Caco-2 (cell line): ENCODE results near the gene SEMA4C. TPM values are rescaled to one million over a fixed set of nuclear protein-coding genes. Genes with fewer than 3 reads are reported as not detected.

Experiments used
- BruUV-seq: library from RNA; stranded (reverse); fragments of 400-500 nt; replicated peaks from 2 replicates; lab custom pipeline; 2021; lab: Mats Ljungman, UMichigan
- CTCF ChIA-PET: fragments of 300-600 bp; sonication (Branson Sonifier 250); formaldehyde crosslinking; loops from one replicate; lab custom pipeline; 2022; ENCODE audit warnings: antibody characterized with exemption; lab: Charles Lee
- POLR2A ChIA-PET: fragments of 300-600 bp; sonication (Branson Sonifier 250); formaldehyde crosslinking; loops from one replicate; lab custom pipeline; 2022; ENCODE audit warnings: antibody characterized with exemption; lab: Charles Lee
- DNase-seq, 2 experiments: peaks; one replicate each; pipeline versions ENCODE4 v3.0.0 to v3.0.0-alpha.2; 2020 to 2022
- H3K27me3 ChIP-seq: replicated peaks from 2 replicates; pipeline ENCODE4 v1.6.0; 2011; ENCODE audit warnings: low read length; ENCODE audit not compliant: control insufficient read depth, insufficient read depth
- H3K36me3 ChIP-seq: 2 replicates; pipeline ENCODE4 v1.5.1; 2011; ENCODE audit warnings: low read length; ENCODE audit not compliant: control insufficient read depth, insufficient read depth
- H3K4me1 ChIP-seq: fragments of 250-450 bp; sonication (Bioruptor Pico); 2 replicates; pipeline ENCODE4 v1.5.1; 2020; ENCODE audit warnings: mild to moderate bottlenecking
- H3K4me3 ChIP-seq: 2 replicates; pipeline ENCODE4 v1.5.1; 2011; ENCODE audit warnings: low read depth, mild to moderate bottlenecking, control low read depth, low read length
- H3K9me3 ChIP-seq: fragments of 250-450 bp; sonication (Bioruptor Pico); 2 replicates; pipeline ENCODE4 v1.5.1; 2020; ENCODE audit warnings: mild to moderate bottlenecking, moderate library complexity
- H3K27ac Mint-ChIP-seq: one replicate; pipeline ENCODE4 v1.8.0; 2022; ENCODE audit warnings: mixed read lengths; ENCODE audit not compliant: unreplicated experiment
- H3K27me3 Mint-ChIP-seq: one replicate; pipeline ENCODE4 v1.8.0; 2022; ENCODE audit warnings: mixed read lengths; ENCODE audit not compliant: insufficient read depth, unreplicated experiment
- H3K36me3 Mint-ChIP-seq: one replicate; pipeline ENCODE4 v1.8.0; 2022; ENCODE audit warnings: mild to moderate bottlenecking, mixed read lengths; ENCODE audit not compliant: insufficient read depth, unreplicated experiment
- H3K4me1 Mint-ChIP-seq: one replicate; pipeline ENCODE4 v1.8.0; 2022; ENCODE audit warnings: low read depth, mixed read lengths; ENCODE audit not compliant: unreplicated experiment
- H3K4me3 Mint-ChIP-seq: one replicate; pipeline ENCODE4 v1.8.0; 2022; ENCODE audit warnings: mild to moderate bottlenecking, moderate library complexity, mixed read lengths; ENCODE audit not compliant: unreplicated experiment
- H3K9me3 Mint-ChIP-seq: one replicate; pipeline ENCODE4 v1.8.0; 2022; ENCODE audit warnings: mixed read lengths; ENCODE audit not compliant: unreplicated experiment
- intact Hi-C: fragments of 100-400 bp; cut with micrococcal nuclease; formaldehyde crosslinking; loops from one replicate; pipeline ENCODE4 v1.10.0; 2022; ENCODE audit not compliant: unreplicated experiment
- total RNA-seq: library from RNA; stranded (reverse); gene quantifications from 2 replicates; pipeline ENCODE4 v1.2.3, GENCODE V29; 2022
- TF ChIP-seq, protein P1 (sequence below), 2 experiments: fragments of 200-600 bp in 1 of 2; IDR thresholded peaks; 1 replicate in 1 of 2; 2 replicates in 1 of 2; pipeline versions ENCODE4 v1.5.1 to v1.8.0; 2011 to 2022; ENCODE audit warnings: antibody characterized with exemption in 1 of 2, control low read depth in 1 of 2, inconsistent platforms in 1 of 2, low read depth in 1 of 2, low read length in 1 of 2, mild to moderate bottlenecking in 1 of 2, moderate library complexity in 1 of 2; ENCODE audit not compliant: insufficient read depth in 1 of 2, severe bottlenecking in 1 of 2, unreplicated experiment in 1 of 2

SEMA4C gene
- total RNA-seq, 1 experiment from 2014 or later: 29.9 TPM

DNA sequence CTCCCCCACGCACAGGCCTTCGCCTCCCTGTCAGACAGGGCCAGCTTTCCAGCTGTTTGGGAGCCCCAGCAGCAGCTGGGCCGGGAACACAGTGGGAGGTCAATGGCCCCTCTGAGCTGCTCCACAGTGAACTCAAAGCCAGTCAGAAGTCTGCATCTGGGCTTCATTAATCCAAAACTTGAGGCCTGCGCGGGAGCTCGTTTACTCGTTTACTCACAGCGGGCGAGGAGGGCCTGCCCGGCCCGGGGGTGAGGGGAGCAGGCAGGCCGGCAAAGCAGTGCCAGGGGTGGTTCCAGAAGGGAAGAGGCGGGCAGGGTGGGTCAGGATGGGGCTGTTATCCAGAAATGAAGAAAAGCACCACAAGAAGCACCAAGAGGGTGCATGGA is 36.8 kb upstream of the SEMA4C start:
- Mint-ChIP-seq H3K36me3 (no peaks in the 10 kb centered on the region), H3K27ac (peak overlapping the region; percentile 54), H3K9me3 (no peaks in the 10 kb centered on the region), H3K4me1 (no peaks in the 10 kb centered on the region), H3K4me3 (no peak overlapping the region), H3K27me3 (no peaks in the 10 kb centered on the region)
- Histone ChIP-seq H3K9me3 (no peaks in the 10 kb centered on the region), H3K36me3 (no peaks in the 10 kb centered on the region), H3K4me1 (no peaks in the 10 kb centered on the region), H3K4me3 (no peak overlapping the region), H3K27me3 (no peaks in the 10 kb centered on the region)
- no TSS peak for BruUV-seq
- TF ChIP-seq, protein P1, sequence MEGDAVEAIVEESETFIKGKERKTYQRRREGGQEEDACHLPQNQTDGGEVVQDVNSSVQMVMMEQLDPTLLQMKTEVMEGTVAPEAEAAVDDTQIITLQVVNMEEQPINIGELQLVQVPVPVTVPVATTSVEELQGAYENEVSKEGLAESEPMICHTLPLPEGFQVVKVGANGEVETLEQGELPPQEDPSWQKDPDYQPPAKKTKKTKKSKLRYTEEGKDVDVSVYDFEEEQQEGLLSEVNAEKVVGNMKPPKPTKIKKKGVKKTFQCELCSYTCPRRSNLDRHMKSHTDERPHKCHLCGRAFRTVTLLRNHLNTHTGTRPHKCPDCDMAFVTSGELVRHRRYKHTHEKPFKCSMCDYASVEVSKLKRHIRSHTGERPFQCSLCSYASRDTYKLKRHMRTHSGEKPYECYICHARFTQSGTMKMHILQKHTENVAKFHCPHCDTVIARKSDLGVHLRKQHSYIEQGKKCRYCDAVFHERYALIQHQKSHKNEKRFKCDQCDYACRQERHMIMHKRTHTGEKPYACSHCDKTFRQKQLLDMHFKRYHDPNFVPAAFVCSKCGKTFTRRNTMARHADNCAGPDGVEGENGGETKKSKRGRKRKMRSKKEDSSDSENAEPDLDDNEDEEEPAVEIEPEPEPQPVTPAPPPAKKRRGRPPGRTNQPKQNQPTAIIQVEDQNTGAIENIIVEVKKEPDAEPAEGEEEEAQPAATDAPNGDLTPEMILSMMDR (IDR thresholded peaks at IDR 0.05; ENCODE audit: insufficient read depth in 1 of 2, low read depth in 1 of 2, low read length in 1 of 2, severe bottlenecking in 1 of 2, unreplicated experiment in 1 of 2): no peak
- ChIA-PET CTCF (interaction anchor here (1.3 kb wide), 1 partner anchor 48 kb away, joined by 18 read pairs; the partner anchor contains the start of gene ANKRD39), POLR2A (no interaction called here)
- intact Hi-C loops: no loop called here
- DNase-seq: no peak

DNA sequence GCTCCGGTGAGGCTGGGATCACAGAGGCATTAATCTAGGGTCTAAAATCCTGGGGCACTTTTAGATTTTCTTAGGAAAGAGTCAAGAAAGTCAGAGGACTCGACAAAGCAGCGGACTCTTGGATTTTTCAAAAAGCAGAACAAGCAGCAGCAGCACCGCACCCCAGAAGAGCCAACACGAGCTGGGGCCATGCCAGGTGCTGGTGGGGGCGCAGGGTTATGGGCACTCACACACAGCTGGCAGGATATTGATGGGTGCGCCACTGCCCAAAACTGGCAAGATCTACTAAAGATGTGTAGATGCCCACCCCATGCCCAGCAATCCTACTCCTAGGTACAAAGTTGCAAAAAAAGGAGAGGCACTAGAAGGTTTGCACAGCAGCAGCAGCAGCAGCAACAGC is 33.9 kb upstream of the SEMA4C start:
- intact Hi-C loops: no loop called here
- no peaks in the 10 kb centered on the region for H3K9me3 ChIP-seq
- H3K4me1 ChIP-seq: no peaks in the 10 kb centered on the region
- H3K36me3 ChIP-seq: no peaks in the 10 kb centered on the region
- ChIA-PET POLR2A (no interaction called here), CTCF (no interaction called here)
- BruUV-seq: no TSS peak
- H3K27me3 Mint-ChIP-seq: no peaks in the 10 kb centered on the region
- TF ChIP-seq, protein P1 (IDR thresholded peaks at IDR 0.05; ENCODE audit: insufficient read depth in 1 of 2, low read depth in 1 of 2, low read length in 1 of 2, severe bottlenecking in 1 of 2, unreplicated experiment in 1 of 2): no peak
- no peak for DNase-seq
- no peaks in the 10 kb centered on the region for H3K36me3 Mint-ChIP-seq
- no peaks in the 10 kb centered on the region for H3K27me3 ChIP-seq
- H3K27ac Mint-ChIP-seq: no peak overlapping the region
- no peak overlapping the region for H3K4me3 ChIP-seq
- H3K9me3 Mint-ChIP-seq: no peaks in the 10 kb centered on the region
- no peak overlapping the region for H3K4me3 Mint-ChIP-seq
- no peaks in the 10 kb centered on the region for H3K4me1 Mint-ChIP-seq

DNA sequence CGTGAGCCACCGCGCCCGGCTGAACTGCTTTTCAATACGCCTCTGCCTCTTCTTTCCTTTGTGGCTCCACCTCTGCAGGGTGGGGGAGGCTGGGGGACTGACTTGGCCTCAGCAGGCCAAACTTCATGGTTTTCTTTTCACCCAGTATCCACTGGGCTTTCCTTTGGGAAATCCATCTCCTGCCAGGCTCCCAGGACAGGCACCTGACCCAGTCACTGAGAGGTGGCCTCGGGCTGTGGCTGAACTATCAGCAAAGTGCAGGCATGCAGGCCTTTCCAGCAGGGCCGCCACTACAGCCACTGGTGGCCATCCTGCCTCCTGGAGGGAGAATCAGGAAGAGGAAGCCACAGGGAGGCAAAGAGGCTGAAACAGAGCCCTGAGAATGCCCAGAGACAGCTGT is 33.4 kb upstream of the SEMA4C start:
- H3K4me1 Mint-ChIP-seq: no peaks in the 10 kb centered on the region
- no peaks in the 10 kb centered on the region for H3K4me1 ChIP-seq
- H3K36me3 Mint-ChIP-seq: no peaks in the 10 kb centered on the region
- no peaks in the 10 kb centered on the region for H3K27me3 Mint-ChIP-seq
- no peaks in the 10 kb centered on the region for H3K27me3 ChIP-seq
- intact Hi-C loops: no loop called here
- ChIA-PET POLR2A (no interaction called here), CTCF (no interaction called here)
- TF ChIP-seq, protein P1 (IDR thresholded peaks at IDR 0.05; ENCODE audit: insufficient read depth in 1 of 2, low read depth in 1 of 2, low read length in 1 of 2, severe bottlenecking in 1 of 2, unreplicated experiment in 1 of 2): no peak
- no peak overlapping the region for H3K4me3 Mint-ChIP-seq
- H3K27ac Mint-ChIP-seq: no peak overlapping the region
- no peaks in the 10 kb centered on the region for H3K9me3 Mint-ChIP-seq
- no peak overlapping the region for H3K4me3 ChIP-seq
- no peaks in the 10 kb centered on the region for H3K9me3 ChIP-seq
- DNase-seq: no peak
- BruUV-seq: no TSS peak
- H3K36me3 ChIP-seq: no peaks in the 10 kb centered on the region
